Measurements from ENCODE around the gene CEBPE.

Gene CEBPE

DNA sequence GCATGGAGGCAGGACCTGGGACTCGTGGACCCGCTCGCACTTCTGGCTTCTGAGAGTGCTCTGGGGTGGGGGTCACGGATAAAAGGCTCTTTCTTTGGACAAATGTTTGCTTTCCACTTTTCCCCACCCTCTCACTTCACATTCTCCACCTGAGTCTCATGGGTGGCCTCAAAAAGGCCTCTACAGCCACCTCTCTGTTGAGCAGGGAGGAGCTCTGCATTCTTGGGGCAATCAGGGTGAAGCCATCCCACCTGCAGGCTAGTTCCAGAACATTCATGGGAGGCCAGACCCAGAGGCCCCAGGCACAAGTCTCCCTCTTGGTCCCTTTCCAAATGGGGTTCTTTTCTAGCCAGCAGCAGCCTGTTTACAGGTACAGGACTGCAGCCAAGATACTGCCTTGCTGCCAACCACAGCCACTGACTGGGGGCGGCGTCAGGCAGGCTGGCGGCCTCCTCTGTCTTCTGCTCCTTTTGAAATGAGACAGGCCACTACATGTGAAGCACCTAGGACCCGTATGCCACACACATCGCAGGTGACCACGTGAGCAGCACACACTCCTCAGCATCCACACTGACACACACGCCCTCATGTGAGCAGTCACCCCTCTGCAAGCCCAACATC is 18.2 kb upstream of the CEBPE start:
- no peaks in the 10 kb centered on the region for H3K9me3 ChIP-seq (ENCODE audit: control insufficient read depth, insufficient read depth, low read length)
- no peak overlapping the region for H3K9ac ChIP-seq (ENCODE audit: low read depth, low read length)
- H3K36me3 ChIP-seq (ENCODE audit: insufficient read depth, low read length), result peaks cover 2% of the 10 kb centered on the region; the same call in 1 of the 2 replicates
- no peaks in the 10 kb centered on the region for H3K4me1 ChIP-seq (ENCODE audit: insufficient read depth, low read length)

DNA sequence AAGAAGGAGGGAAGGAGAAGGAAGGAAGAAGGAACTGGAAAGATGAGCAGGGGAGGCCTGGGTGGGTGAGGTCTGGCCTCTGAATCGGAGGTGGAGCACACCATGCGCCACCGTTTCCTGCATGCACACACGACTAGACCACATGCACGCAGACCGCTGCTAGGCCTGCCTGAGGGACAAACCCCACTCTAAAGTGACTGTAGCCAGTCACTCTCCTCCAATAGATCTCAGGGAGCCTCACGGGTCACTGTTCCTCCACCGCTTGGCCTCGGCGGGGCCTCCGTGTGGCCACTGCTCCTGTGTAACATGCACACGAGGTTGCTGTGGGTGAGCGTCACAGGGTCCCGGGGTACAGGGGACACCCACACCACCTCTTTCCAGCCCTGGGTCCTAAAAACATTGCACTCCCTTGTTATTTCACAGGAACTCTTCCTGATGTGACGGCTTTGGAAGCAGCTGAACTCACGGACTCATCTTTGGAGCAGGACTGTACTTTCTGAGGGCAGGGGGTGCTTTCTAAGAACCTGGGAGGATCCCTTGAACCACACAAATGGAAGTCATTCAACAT is 17.6 kb upstream of the CEBPE start:
- H3K4me1 ChIP-seq (ENCODE audit: insufficient read depth, low read length), result no peaks in the 10 kb centered on the region
- H3K9me3 ChIP-seq (ENCODE audit: control insufficient read depth, insufficient read depth, low read length), result no peaks in the 10 kb centered on the region
- H3K36me3 ChIP-seq (ENCODE audit: insufficient read depth, low read length), result peaks cover 2% of the 10 kb centered on the region; the same call in 1 of the 2 replicates
- no peak overlapping the region for H3K9ac ChIP-seq (ENCODE audit: low read depth, low read length)

DNA sequence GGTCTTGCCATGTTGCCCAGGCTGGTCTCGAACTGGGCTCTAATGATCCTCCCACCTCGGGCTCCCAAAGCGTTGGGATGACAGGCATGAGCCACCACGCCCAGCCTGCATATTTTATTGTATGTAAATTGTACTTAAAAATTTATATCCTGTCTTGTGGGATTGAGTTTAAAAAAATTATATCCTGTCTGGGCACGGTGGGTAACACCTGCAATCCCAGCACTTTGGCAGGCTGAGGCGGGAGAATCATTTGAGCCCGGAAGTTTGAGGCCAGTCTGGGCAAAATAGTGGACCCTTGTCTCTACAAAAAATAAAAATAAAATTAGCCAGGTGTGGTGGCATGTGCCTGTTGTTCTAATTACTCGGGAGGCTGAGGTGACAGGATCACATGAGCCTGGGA is 13.9 kb upstream of the CEBPE start:
- H3K9me3 ChIP-seq (ENCODE audit: control insufficient read depth, insufficient read depth, low read length), result no peaks in the 10 kb centered on the region
- no peak overlapping the region for H3K9ac ChIP-seq (ENCODE audit: low read depth, low read length)
- no peaks in the 10 kb centered on the region; the same call in 1 of the 2 replicates for H3K36me3 ChIP-seq (ENCODE audit: insufficient read depth, low read length)
- no peaks in the 10 kb centered on the region for H3K4me1 ChIP-seq (ENCODE audit: insufficient read depth, low read length)

DNA sequence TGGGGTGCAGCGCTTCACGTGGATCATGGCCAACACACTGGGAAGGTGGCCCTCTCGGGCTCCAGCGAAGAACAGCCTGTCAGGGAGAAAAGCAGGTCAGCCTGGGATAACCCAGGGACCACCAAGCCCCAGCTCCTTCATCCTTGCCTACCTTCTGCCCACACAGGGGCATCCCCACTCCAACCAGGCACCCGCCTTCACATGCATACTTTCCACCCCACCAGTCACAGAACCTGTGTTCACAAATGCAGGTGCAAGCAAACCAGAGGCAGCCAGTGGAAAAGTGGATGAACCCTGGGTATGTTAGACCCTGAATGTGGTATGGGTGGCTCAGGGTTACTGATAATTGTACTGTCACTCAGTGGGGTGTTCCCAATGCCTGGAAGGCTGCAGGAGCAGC is 12.4 kb upstream of the CEBPE start:
- Histone ChIP-seq H3K9ac (ENCODE audit: low read depth, low read length) (no peak overlapping the region), H3K36me3 (ENCODE audit: insufficient read depth, low read length) (no peaks in the 10 kb centered on the region; the same call in 1 of the 2 replicates), H3K4me1 (ENCODE audit: insufficient read depth, low read length) (no peaks in the 10 kb centered on the region; the same call in 1 of the 2 replicates), H3K9me3 (ENCODE audit: control insufficient read depth, insufficient read depth, low read length) (no peaks in the 10 kb centered on the region)

DNA sequence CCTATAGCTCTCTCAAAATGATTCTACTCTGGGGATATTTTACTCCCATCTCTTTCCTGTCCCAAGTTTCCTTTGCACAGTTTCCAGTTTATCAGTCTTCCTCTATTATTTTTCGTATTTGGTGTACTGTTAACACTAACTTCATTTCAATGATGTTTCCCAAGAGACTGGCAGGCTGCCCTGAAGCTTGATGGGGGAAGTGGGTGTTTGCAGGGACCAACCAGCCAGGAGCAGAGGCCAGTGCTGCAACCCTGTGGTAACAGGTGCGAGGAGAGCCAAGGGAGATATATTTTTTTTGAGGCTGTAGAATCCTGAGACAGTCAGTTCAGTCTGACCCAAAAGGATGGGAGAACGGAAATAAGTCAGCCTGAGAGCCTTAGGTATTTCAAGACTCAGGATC is 11.8 kb upstream of the CEBPE start:
- Histone ChIP-seq H3K4me1 (ENCODE audit: insufficient read depth, low read length) (no peaks in the 10 kb centered on the region; the same call in 1 of the 2 replicates), H3K9me3 (ENCODE audit: control insufficient read depth, insufficient read depth, low read length) (no peaks in the 10 kb centered on the region), H3K9ac (ENCODE audit: low read depth, low read length) (no peak overlapping the region), H3K36me3 (ENCODE audit: insufficient read depth, low read length) (no peaks in the 10 kb centered on the region; the same call in 1 of the 2 replicates)

DNA sequence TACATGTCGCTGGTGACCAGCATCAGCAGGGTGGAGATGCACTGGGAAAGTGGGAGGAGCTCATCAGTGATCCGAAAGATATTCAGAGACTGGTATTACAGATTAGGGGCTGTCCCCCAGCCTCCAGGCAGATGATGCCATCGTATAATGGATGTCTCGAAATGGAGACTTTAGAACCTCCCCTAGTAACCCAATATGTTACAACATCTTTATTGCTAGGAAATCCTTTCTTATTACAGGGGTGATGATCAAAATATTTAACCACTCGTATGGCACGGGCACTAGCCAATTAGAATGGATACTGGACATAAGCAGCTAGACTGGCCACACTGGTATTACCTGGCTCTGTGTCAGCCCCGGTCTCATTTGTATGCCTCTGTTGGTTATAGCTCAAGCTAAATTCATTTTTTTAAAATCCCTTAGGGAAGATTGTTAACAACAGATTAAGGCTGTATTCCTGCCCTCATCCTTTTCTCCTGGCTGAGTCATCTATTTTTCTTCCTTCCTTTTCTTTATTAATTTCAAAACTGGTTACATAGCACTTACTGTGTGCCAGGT is 10.8 kb upstream of the CEBPE start:
- Histone ChIP-seq H3K9me3 (ENCODE audit: control insufficient read depth, insufficient read depth, low read length) (no peaks in the 10 kb centered on the region), H3K9ac (ENCODE audit: low read depth, low read length) (no peak overlapping the region), H3K36me3 (ENCODE audit: insufficient read depth, low read length) (no peaks in the 10 kb centered on the region; the same call in 1 of the 2 replicates), H3K4me1 (ENCODE audit: insufficient read depth, low read length) (no peaks in the 10 kb centered on the region; the same call in 1 of the 2 replicates)

DNA sequence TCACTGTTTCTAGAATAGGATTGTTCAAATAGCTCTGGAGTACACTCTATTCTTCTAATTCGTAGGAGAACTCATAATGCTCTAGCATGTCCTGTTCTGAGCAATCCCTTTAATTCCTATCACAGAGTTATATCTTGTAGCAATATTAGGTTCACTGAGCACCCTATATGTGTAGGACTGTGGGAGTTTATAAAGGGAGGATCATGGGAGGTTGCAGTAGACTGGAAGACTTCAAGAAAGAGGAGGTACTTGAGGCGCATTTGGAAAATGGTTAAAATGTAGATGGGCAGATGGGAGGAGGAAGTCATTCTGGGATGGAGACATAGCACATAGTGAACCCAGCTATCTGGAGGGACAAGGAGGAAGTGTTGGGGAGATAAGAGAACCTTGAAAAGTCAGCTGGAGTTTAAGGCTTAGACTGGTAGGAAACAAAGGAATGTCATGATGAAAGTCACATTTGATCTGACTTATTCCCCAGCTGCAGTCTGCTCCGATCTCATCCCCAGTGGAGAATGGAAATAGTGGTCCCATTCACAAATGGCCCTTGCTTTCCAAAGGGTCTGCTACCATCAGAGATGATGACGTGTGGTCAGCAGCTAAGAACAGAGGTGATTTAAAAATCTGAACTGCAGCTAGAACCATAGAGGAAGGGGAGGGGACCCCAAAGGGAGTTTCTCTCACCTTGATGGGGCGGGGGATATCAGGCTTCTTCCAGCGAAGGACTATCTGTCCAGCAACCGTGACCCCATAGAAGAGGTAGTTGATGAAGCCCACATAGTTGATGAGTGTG is 10.1 kb upstream of the CEBPE start:
- no peak overlapping the region for H3K9ac ChIP-seq (ENCODE audit: low read depth, low read length)
- no peaks in the 10 kb centered on the region; the same call in 1 of the 2 replicates for H3K4me1 ChIP-seq (ENCODE audit: insufficient read depth, low read length)
- no peaks in the 10 kb centered on the region for H3K9me3 ChIP-seq (ENCODE audit: control insufficient read depth, insufficient read depth, low read length)
- no peaks in the 10 kb centered on the region; the same call in 1 of the 2 replicates for H3K36me3 ChIP-seq (ENCODE audit: insufficient read depth, low read length)

DNA sequence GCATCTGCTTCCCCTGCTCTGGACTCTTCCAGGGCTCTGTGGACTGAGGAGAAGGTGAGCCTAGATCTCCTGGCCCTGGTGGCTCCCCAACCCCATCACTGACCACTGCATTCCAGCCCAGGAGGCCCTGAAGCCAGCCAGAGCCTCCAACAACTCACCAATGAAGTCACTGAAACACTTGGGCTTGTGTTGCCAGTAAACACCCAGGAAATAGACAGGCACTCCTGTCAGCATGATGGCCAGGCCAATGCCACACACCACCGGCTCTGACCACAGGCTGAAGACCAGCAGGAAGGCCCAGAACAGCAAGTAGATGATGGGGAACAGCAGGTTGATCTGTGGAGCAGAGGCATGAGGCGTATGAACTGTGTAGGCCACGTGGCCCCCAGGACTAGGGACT is 8.8 kb upstream of the CEBPE start:
- Histone ChIP-seq H3K9me3 (ENCODE audit: control insufficient read depth, insufficient read depth, low read length) (no peaks in the 10 kb centered on the region), H3K4me1 (ENCODE audit: insufficient read depth, low read length) (no peaks in the 10 kb centered on the region; the same call in 1 of the 2 replicates), H3K9ac (ENCODE audit: low read depth, low read length) (no peak overlapping the region), H3K36me3 (ENCODE audit: insufficient read depth, low read length) (no peaks in the 10 kb centered on the region; the same call in 1 of the 2 replicates)

DNA sequence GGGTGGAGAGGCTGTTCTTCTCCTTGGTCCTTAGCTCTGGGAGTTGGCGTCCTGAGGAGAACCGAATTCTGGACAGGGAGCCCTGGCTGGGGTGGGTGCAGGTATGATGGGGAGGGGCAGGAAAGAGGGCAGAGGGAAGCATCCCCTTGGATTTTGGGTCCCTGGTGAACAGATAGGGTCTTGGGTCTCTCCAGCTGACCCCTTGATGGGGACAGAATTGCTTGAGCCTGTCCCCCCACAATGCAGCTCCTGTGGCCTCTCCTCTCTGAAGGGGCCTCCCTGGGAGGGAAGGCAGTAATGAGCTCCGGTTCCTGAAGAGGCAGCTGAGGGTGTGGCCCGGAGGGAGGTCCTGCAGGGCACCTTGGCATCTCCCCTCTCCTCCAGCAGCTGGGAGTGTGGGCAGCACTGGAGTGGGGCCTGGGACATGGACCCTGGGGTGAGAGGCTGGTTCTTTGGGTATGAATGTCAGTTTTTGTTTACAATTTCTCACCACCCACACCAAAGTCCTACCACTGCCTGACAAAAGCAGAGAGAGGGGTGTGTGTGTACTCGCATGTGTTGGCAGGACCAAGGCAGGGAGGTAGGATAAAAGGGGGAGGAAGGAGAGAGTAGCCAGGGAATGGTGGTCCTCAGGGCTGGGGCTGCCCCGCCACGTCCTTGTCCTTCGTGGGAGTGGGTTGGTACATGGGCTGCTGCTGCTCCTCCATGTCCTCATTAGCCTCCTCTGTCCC is 7.7 kb upstream of the CEBPE start:
- Histone ChIP-seq H3K4me1 (ENCODE audit: insufficient read depth, low read length) (peaks cover 4% of the 10 kb centered on the region; the same call in 1 of the 2 replicates), H3K9me3 (ENCODE audit: control insufficient read depth, insufficient read depth, low read length) (no peaks in the 10 kb centered on the region), H3K36me3 (ENCODE audit: insufficient read depth, low read length) (no peaks in the 10 kb centered on the region; the same call in 1 of the 2 replicates), H3K9ac (ENCODE audit: low read depth, low read length) (no peak overlapping the region)

DNA sequence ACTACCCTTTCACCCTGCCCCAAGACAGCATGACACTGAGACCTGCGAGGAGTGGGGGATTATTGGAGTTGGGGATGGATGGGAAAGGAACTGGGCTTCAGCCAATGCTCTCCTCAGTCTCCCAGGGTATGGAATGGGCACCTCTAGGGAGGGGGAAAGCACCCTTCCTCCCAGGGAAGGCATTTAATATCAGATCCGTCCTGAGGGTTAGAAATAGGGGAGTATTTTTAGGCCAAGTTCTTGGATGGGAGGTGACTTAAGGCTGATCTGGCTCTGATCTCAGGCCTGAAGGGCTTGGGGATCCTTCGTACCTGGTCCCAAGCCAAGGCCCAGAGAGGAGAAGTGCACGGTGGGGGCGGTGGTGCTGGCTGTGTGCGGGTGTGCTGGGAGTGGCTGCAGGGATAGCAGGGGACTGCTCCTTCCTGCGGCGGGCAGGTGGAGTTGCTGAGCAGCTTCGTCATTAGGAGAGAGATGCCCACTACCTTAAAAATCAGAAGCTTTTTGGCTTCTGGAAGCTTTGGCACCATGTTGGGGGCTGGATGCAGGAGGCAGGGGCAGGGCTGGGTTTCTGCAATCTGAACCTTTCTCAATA is 7.0 kb upstream of the CEBPE start:
- peaks cover 11% of the 10 kb centered on the region for H3K4me1 ChIP-seq (ENCODE audit: insufficient read depth, low read length)
- no peak overlapping the region for H3K9ac ChIP-seq (ENCODE audit: low read depth, low read length)
- no peaks in the 10 kb centered on the region for H3K9me3 ChIP-seq (ENCODE audit: control insufficient read depth, insufficient read depth, low read length)
- no peaks in the 10 kb centered on the region; the same call in 1 of the 2 replicates for H3K36me3 ChIP-seq (ENCODE audit: insufficient read depth, low read length)

DNA sequence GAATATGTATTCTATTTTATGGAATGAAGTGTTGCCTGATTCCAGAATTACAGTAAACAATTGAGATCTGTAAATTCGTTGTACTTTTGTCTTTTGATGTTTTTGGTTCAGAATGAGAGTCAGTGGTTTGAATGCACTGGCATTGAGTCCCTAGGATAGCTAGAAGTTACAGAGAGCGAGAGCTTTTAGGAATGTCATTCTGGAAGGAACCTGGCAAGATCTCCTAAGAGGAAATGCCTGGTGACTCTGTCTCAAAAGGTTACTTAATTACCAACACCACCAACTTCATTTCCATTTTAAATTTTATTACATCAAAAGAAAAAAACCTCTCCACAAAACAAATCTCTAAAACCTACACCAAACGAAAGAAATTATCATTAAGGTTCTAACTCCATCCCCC is 6.0 kb upstream of the CEBPE start:
- Histone ChIP-seq H3K4me1 (ENCODE audit: insufficient read depth, low read length) (peaks cover 13% of the 10 kb centered on the region), H3K9ac (ENCODE audit: low read depth, low read length) (no peak overlapping the region), H3K36me3 (ENCODE audit: insufficient read depth, low read length) (no peaks in the 10 kb centered on the region; the same call in 1 of the 2 replicates), H3K9me3 (ENCODE audit: control insufficient read depth, insufficient read depth, low read length) (no peaks in the 10 kb centered on the region)

DNA sequence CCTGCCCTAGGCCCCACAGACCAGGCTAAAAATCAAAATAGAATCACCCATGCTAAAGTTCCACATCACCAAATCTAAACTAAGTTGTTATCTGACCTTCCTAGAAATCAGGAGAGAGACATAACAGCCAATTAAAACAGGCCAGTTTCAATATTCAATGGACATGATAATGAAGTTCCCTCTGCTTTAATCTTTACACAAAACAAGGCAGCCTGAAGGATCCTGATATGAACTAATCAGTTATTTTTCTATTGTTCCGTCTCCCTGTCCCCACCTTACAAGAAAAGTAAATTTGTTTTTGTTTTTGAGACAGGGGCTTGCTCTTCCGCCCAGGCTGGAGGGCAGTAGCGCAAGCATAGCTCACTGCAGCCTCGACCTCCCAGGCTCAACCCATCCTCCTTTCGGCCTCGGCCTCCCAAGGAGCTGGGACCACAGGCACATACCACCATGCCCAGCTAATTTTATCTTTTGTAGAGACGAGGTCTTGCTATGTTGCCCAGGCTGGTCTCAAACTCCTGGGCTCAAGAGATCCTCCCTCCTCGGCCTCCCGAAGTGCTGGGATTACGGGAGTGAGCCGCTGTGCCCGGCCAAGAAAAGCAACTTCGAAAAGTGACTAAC is 5.4 kb upstream of the CEBPE start:
- no peak overlapping the region for H3K9ac ChIP-seq (ENCODE audit: low read depth, low read length)
- H3K4me1 ChIP-seq (ENCODE audit: insufficient read depth, low read length), result peaks cover 17% of the 10 kb centered on the region
- no peaks in the 10 kb centered on the region for H3K9me3 ChIP-seq (ENCODE audit: control insufficient read depth, insufficient read depth, low read length)
- no peaks in the 10 kb centered on the region for H3K36me3 ChIP-seq (ENCODE audit: insufficient read depth, low read length)

DNA sequence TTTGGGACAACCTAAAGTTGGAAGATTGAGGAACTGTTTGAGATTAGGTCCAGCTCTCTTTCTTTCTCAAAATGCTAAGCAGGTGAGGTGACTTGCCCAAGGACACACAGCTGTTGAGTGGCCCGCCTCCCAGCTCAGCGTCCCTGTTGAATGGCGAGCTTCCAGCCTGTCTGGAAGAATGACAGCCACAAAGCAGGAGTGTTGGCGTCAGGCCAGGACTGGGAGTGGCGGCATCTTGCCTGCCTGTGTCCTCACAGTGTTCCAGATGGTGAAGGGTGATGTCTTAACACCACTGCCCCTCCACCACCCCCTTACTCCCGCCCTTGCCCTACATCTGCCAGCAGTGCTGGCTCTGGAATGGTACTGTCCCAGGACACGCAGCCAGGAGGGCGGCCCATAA is 4.4 kb upstream of the CEBPE start:
- H3K4me1 ChIP-seq (ENCODE audit: insufficient read depth, low read length), result peaks cover 17% of the 10 kb centered on the region
- no peaks in the 10 kb centered on the region for H3K36me3 ChIP-seq (ENCODE audit: insufficient read depth, low read length)
- H3K9me3 ChIP-seq (ENCODE audit: control insufficient read depth, insufficient read depth, low read length), result no peaks in the 10 kb centered on the region
- H3K9ac ChIP-seq (ENCODE audit: low read depth, low read length), result no peak overlapping the region
